Glomerular endothelial cell (primary cell): ENCODE measurements around the gene BBOX1. TPM values are rescaled to one million over a fixed set of nuclear protein-coding genes. Genes with fewer than 3 reads are reported as not detected.
"Not testable (repeated sequence)": the region's sequence is repeated elsewhere in the genome, so short reads cannot be mapped to it uniquely, and the experiment has no call there.

Experiments
- DNase-seq: peaks from one replicate; pipeline ENCODE4 v3.0.0-alpha.2; 2011; ENCODE audit warnings: low read depth, low spot score; ENCODE audit errors: extremely low read depth
- total RNA-seq: library from RNA; depleted of rRNA; stranded (reverse); fragments of >200 nt; gene quantifications from 2 replicates; pipeline ENCODE4 v1.2.3, GENCODE V29; 2015

BBOX1 gene, protein sequence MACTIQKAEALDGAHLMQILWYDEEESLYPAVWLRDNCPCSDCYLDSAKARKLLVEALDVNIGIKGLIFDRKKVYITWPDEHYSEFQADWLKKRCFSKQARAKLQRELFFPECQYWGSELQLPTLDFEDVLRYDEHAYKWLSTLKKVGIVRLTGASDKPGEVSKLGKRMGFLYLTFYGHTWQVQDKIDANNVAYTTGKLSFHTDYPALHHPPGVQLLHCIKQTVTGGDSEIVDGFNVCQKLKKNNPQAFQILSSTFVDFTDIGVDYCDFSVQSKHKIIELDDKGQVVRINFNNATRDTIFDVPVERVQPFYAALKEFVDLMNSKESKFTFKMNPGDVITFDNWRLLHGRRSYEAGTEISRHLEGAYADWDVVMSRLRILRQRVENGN
- not detected in 2 replicates for total RNA-seq

DNA sequence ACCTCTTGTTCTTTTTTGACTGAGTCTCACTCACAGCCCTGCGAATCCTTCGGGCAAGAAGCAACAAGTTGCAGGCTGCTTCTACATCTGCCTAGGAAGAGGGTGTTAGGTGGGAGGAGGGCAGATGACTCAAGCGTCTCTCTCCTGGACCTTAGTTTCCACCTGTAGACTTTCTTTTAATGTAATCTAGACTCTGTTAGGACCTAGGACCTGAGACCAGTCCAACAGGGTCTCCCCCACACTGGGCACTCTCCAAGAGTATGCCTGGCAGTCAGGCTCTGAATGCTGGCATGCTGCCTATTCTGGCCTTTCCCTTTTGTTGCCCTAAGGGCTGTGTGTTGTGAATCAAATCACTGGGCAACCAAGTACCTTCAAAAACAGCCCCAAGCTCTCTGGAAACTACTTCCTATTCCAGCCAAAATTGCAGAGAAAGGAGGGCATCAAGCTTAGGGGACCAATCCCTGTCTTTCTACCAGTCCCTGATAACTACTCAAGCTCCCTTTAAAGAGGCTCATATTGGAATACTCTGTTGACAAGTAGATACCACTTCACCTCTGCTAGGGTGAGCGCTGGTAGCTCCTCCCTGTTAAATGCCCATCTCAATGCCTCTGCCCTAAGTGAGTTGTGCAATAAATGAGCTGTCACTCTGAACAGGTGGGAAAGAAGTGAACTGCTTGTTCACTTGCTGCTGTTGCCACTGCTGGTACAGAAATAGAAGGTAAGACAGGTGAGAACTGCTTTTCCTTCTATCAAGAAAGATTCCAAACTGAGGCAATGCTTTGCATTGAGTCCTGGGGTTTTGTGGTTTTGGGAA is at the start of gene BBOX1:
Gene BBOX1 (plus strand): TSS at position 514 of the 814 bp plus-strand sequence. CDS start 14,616 bp downstream, outside the sequence.
- no peak for DNase-seq

DNA sequence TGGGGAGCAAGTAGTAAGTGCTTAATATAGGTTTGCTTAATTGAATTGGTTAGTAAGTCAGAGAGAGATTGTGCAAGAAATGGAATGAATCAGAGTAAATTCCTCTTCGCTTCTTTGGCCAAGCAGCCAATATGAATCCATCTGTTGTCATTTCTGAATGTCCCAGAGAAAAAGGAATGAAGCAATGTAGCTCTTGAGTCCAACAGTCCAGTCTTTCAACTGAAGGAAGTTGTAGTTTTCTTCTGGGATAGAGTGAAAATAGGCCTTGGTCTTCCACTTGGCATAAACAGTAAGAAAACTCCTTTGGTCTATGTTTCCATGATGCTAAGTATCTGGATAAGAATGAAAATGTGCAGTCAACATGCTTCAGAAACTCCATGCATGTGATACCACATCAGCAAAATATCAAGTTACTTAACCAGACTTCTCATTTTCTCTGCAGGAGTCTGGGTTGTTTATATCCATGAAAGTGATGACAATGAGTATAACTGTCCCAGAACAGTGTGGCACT is 48.5 kb upstream of the BBOX1 start:
- DNase-seq: no peak

DNA sequence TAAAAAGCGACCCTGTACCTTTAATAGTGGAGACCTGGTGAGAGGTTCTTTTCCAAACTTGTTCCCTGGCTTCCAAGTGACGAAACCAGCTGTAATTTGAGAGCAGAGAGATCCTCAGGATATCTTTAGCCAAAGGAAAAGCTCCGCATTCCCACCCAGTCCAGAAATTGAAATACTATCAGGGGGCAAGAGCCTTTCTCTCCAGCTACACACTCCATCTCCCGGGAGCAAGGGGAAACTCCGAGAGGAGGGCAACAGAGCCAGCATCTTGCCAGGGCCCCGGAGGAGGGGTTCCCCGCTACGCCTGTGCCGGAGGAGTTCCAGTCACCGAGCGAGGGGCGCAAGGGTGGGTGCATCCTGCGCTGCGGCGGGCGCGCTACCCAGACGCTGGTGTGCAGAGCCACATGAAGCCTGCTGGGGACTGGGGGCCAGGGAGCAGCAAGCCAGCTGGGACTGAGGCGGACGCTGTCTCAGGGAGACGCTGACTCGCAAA is 46.6 kb upstream of the BBOX1 start, which contains the start of gene FIBIN:
Gene FIBIN (plus strand): TSS at position 148 of the 493 bp plus-strand sequence. CDS start 415 bp downstream, outside the sequence.
- no peak for DNase-seq

DNA sequence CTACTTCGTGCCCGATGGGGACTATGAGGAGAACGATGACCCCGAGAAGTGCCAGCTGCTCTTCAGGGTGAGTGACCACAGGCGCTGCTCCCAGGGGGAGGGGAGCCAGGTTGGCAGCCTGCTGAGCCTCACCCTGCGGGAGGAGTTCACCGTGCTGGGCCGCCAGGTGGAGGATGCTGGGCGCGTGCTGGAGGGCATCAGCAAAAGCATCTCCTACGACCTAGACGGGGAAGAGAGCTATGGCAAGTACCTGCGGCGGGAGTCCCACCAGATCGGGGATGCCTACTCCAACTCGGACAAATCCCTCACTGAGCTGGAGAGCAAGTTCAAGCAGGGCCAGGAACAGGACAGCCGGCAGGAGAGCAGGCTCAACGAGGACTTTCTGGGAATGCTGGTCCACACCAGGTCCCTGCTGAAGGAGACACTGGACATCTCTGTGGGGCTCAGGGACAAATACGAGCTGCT is 46.0 kb upstream of the BBOX1 start:
- DNase-seq: no peak

DNA sequence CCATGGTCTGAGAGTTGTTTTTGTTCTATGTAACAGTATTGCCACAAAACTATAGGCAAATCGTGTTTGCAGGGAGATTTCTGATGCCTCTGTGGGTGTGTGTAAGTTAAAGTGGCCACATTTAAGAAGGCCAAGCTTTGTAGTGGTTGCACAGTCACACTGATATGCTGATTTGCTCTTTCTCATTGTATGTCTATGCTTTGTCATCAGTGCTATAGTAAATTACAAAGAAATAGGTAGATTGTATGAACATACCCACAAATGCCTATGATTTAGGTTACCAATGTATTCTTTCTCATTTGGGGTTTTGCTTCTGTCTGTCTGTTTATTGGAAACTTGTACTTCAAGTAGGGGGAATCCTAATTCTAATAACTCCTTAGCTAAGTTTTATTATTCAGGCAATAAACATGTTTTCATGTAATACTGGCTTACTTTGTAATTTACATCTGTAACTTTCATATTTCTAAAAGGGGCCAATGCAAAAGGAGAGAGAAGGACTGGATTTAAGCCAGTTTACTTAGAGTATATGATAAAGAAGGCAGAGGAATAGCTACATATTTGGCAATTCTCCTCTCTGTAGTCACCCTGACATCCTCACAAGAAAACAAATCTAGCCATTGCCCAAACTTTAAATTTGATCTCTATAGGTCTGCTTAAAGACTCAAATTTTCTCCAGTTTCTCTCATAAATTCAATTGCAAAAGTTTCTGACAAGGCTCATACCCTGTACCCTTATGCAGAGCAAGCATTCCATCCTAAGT is 44.7 kb upstream of the BBOX1 start:
- DNase-seq: no peak

DNA sequence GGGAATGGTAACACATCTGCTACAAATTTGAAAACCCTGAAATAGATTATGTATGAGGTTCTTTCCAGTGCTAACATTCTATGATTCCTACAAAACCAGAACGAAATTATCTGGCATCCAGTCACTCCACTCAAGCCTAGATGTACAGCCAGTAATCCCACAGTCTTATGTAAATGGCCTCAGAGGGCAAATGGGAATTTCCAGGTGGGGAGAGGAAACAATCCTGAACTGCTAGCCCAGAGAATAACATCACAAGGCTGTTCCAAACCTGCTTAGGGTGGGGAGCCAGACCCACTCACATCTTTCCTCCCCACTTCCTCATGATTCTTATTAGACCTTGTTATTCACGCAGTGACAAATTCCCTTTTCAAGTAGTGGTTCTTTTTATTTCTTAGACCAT is 43.2 kb upstream of the BBOX1 start:
- no peak for DNase-seq

DNA sequence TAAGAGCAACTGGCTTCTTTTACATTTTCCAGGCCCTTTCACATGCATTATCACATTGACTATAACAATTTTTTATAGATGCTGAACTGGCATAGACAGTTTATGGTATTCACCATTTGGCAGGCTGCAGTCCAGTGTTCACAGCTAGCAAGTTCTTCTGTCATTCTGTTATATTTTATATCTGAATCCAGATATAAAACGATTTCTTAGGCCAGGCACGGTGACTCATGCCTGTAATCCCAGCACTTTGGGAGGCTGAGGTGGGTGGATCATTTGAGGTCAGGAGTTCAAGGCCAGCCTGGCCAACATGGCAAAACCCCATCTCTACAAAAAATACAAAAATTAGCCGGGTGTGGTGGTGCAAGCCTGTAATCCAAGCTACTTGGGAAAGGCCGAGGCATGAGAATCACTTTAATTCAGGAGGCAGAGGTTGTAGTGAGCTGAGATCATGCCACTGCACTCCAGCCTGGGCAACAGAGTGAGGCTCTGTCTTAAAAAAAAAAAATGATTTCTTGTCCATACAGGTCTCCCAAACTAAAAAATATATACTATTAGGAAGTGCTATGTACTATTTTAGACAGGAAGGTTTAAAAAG is 39.4 kb upstream of the BBOX1 start:
- DNase-seq: not testable (repeated sequence)

DNA sequence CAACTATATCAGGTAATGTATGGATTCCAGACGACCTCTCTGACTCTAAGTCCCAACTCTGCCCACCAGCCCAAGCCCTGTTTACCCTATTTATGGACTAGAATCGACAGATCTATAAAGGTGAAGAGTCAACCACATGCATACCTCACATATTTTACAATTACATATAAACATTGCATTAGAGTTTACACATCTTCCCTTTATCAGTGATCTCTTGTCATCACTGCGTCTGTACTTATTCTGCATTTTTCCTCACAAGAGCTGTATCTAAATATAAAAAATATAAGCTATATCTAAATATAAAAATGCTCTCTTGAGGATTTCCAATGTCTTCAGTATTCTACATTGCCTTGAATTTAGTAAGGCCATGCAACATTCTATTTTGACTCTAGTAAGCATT is 38.2 kb upstream of the BBOX1 start:
- no peak for DNase-seq

DNA sequence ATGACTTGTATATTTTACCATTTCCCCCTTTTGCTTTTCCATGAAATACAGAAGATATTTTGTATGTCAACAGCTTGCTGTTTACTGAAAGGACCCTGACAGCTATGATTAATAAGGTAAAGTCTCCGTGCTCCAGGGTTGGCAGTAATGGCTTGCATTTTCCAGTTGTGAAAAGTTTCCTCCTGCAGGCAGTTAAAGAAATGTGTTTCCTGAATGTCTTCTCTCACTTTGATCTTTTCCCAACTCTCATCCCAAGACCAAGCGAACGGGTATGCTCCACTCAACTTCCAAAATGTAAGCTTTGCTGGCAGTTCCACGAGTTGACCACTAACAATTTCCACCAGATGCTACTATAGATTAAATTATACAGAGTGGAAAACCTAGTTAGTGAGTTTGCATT is 37.8 kb upstream of the BBOX1 start:
- DNase-seq: no peak

DNA sequence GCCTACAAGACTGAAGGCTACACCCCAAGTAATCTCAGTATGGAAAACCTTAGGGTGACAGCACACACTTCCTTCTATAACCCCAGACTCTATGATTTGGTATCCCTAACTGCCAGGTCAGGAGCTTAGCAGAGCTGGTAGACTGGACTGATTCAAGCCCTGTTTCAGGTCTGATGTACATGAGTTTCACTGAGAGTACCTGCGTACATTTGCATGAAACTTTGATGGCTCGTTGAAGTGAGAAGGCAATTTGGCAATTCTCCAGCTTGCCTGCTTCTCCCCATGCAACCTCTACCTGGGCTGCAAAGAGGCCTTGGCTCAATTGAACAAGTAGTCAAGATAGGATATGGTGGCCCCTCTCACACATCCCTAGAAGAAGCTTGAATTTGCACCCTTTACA is 36.5 kb upstream of the BBOX1 start:
- DNase-seq: no peak

DNA sequence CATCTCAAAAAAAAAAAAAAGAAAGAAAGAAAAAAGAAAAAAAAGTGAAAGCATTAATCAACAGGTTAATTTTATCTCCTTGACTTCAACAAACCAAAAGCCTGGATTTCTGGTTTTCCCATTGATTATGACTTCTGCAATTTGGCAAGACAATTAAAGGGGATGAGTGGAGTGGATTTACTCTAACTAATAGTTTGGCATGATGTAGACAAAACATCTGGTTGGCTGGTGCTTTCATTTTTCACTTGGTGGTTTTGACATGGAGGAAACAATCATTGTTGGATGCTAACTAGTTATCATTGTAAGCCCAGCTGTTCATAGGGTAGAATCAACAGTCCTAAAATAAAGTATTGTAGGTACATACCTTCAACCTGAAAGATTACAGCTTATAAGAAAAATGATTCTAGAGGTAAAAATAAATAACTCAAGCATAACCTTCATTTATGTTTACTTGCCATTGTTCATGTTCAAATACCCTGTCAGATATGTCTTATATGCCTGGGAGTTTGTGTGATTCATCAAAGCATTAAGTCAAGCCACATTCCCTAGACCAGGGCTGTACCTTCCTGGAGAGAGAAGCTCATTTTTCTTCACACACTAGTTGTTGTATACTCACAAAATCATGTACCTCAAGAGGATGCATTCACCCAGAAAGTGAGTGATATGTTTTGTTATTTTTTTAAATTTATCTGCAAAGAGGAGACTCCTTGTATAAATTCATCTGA is 31.6 kb upstream of the BBOX1 start:
- DNase-seq: no peak

DNA sequence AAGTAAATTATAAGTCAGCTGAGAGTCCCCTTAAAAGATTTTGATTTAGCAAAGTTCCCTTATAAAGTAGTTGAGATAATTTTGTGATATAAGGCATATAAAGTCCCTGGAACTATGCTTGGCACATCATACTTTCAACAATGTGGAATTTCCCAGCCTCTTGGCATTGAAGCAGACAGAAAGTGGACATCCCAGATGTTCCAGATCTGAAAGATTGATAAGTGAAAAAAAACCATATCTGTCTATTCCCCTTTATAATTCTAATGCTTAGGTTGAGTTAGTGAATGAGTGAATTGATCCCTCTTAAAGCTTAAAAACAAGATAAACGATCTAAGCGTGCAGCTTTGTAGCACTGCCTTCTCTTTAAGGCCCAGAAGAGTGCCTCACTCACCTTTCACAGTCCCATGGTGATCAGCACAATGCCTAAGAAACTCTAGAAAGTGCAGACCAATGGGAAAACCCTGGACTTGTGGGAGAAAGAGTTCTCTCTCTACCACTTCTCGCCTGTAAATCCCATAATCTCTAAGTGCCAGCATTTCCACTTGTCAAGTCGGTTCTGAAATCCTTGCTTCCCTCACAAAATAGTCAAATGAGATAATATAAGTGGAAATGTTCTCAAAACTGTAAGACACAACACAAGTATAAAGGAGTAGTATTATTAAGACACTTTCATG is 28.9 kb upstream of the BBOX1 start:
- DNase-seq: no peak

DNA sequence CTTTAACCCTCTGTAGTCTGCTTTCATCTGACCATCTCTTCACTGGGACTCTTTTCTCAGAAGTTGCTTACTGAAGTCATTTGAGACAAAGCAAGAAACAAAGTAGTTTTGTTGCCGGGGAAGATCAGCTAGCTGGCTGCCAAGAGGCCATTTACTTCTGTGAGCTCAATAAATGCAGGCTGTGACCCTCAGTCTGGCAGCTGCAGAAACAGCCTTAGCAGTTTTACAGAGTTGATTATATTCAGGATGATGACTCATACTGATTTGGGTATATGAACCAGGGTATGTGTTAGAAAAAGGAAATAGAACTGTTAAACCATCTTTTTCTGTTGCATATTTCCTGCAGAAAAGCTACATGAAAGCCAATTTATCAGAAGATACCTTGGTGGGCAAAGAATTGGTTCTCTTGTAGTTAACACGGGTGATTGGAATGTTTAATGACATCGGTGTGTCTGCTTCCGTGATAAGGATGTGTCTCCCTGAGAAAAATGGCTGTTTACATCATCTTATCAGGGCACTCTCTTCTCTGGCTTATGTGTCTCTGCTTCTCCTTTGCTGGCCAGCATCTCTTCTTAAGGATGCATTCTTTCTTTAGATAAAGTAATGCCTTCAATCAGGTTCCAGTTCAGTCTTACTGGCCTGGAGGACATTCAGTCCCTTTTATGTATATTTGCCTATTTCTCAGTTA is 28.2 kb upstream of the BBOX1 start:
- DNase-seq: no peak

DNA sequence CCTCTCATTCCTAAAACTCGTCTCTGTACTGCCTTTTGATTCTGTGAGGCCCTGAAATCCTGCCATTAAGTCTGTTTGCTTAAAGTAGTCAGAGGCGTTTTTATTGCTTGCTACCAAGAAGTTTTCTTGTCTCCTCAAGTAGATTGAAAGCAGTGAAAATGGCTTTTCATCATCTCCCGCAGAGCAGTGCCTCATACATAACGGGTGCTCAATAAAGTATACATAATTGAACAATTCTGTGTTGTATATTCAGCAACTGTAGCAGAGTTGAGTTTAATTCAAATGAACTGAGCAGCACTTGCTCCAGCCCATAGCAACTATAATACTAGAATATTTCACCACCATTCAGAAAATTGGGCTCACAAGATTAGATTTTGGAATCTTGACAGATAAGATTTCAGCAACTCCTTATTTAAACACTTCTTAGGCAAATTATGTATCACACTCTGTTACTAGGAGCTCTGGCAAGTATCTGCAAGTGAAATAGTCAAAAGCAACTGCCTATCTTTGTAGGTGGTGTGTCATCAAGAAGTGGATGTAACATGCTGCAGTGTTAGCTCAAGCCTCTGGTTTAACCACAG is 26.7 kb upstream of the BBOX1 start:
- DNase-seq: no peak

DNA sequence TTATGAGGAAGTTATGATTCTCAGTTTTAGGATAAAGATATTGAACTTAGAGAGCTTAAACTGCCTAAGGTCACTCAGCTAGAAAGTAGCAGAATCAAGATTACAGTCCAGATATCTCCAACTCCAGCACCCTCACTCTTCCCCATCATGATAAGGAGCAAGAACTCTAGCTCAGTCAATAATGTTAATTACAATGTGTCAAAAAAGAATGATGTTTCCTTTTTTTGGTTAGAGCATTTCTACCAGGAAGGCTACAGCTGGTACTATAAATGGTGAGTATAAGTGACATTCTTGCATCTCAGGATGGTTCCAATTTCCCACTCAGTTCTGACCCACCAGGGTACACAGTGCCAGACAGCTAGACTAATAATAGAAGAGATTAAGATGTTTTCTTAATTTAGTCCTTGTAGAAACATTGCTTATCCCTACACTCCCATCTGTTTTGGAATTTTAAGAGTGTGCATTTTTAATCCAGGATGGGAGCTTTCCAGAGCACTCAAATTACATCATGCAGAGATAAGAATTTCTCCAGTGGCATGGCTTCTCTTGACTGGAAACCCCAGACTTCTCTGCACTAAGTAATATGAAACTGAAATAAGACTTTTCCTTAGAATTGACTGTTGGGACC is 21.6 kb upstream of the BBOX1 start:
- no peak for DNase-seq

DNA sequence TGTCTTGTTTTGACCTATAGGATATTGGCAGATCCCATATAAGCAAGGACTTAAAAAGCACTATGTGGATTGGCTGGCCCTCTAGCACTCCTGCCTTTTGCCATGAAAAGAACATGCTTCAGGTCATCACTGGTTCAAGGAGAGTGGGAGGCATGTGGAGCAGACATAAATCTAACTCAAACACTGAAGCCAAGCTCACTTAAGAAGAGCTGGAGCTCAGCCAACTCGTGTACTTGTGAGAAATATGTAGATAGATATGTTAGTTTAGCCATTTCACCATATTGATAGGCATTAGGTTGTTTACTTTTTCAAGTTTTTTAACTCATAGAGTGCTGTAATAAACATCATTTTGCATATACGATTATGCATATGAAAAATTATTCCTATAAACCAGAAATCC is 19.9 kb upstream of the BBOX1 start:
- DNase-seq: no peak

DNA sequence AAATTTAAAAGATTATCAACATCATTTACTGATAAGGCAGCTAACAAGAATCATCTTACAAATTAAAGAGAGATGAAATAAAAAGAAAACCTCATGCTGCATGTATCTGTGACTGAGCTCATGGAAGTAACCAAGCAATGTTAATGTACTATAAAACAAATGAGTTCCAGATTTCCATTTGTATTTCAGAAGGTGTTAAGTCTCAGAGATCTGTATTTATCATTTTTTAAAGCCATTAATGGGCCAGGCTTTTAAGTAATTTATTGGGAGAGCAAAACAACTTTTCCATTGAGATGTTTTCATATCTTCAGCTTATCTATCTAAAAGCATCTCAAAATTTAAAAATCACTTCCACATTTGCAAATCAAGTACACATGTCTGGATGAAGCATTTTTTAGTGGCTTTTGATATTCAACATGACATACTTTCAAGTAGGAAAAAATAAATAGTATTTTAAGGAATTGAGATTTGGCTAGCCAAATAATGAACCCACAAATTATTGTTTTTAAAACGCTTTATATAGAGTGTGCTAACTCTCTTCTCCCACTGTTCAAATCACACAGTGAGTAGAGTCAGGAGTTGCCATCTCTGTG is 17.9 kb upstream of the BBOX1 start:
- no peak for DNase-seq
